Measurements from ENCODE around the gene MRPL24. TPM values are rescaled to one million over a fixed set of nuclear protein-coding genes. Genes with fewer than 3 reads are reported as not detected.

The MRPL24 gene
- polyA plus RNA-seq, 1 experiment = 65.5 TPM

- TF ChIP-seq, protein P1, sequence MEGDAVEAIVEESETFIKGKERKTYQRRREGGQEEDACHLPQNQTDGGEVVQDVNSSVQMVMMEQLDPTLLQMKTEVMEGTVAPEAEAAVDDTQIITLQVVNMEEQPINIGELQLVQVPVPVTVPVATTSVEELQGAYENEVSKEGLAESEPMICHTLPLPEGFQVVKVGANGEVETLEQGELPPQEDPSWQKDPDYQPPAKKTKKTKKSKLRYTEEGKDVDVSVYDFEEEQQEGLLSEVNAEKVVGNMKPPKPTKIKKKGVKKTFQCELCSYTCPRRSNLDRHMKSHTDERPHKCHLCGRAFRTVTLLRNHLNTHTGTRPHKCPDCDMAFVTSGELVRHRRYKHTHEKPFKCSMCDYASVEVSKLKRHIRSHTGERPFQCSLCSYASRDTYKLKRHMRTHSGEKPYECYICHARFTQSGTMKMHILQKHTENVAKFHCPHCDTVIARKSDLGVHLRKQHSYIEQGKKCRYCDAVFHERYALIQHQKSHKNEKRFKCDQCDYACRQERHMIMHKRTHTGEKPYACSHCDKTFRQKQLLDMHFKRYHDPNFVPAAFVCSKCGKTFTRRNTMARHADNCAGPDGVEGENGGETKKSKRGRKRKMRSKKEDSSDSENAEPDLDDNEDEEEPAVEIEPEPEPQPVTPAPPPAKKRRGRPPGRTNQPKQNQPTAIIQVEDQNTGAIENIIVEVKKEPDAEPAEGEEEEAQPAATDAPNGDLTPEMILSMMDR (IDR thresholded peaks at IDR 0.05; ENCODE audit: low read depth, low read length) = no peak
- POLR2A ChIA-PET = interaction anchor here (0.8 kb wide), 1 partner anchor 147 kb away, joined by 3 read pairs; no protein-coding TSS in a partner anchor
- Histone ChIP-seq H3K9me3 (ENCODE audit: control insufficient read depth, insufficient read depth, low read length) (no peaks in the 10 kb centered on the region), H3K4me3 (ENCODE audit: low read depth, low read length) (no peak overlapping the region), H3K27ac (ENCODE audit: low read depth, low read length) (no peak overlapping the region), H3K27me3 (ENCODE audit: control insufficient read depth, insufficient read depth, low read length) (no peaks in the 10 kb centered on the region)
- no peak for DNase-seq (ENCODE audit: low read depth, low spot score)
- CTCF ChIA-PET = interaction anchor here (0.7 to 13.7 kb wide), 4 partner anchors 8 to 24 kb away, joined by 3 to 233 read pairs (median 56); partner anchors contain the start of genes CRABP2, ISG20L2 and METTL25B
Observed at GRCh38 chr1:156714830-156715229, 26.1 kb downstream of the MRPL24 start.

DNA sequence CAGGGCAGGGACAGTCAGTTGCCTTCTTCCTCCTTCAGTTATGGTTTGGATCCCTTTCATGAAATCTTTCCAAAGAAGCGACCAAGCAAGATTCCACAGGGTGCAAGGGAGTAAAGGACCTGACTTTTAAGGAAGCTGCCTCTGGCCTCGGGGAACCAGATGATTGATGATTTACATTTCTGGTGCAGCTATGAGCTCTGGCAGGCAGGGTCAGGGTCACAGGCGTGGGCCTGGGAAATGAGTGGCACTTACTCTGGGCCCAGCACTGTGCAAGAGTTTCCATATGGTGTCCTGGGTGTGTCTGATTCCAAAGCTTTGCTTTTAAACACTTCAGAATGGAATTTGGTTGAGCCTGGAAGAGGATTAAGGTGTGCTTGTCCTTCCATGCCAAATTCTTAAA, 28.3 kb downstream of the MRPL24 start:
- Histone ChIP-seq H3K4me3 (ENCODE audit: low read depth, low read length) (no peak overlapping the region), H3K27ac (ENCODE audit: low read depth, low read length) (no peak overlapping the region), H3K9me3 (ENCODE audit: control insufficient read depth, insufficient read depth, low read length) (no peaks in the 10 kb centered on the region), H3K27me3 (ENCODE audit: control insufficient read depth, insufficient read depth, low read length) (no peaks in the 10 kb centered on the region)
- ChIA-PET POLR2A (interaction anchor here (0.6 to 1.6 kb wide), 2 partner anchors 18 to 28 kb away, joined by 4 to 5 read pairs; no protein-coding TSS in a partner anchor), CTCF (interaction anchor here (2.6 to 13.7 kb wide), 3 partner anchors 14 to 35 kb away, joined by 10 to 233 read pairs (median 88); partner anchors contain the start of genes ISG20L2, METTL25B and NES)
- no peak for DNase-seq (ENCODE audit: low read depth, low spot score)
- TF ChIP-seq, protein P1 (IDR thresholded peaks at IDR 0.05; ENCODE audit: low read depth, low read length) = no peak

GRCh38 chr1:156711011-156711817, 29.7 kb downstream of the MRPL24 start:
- TF ChIP-seq, protein P1 (IDR thresholded peaks at IDR 0.05; ENCODE audit: low read depth, low read length) = no peak
- DNase-seq (ENCODE audit: low read depth, low spot score) = no peak
- H3K4me3 ChIP-seq (ENCODE audit: low read depth, low read length) = no peak overlapping the region
- H3K9me3 ChIP-seq (ENCODE audit: control insufficient read depth, insufficient read depth, low read length) = no peaks in the 10 kb centered on the region
- CTCF ChIA-PET = interaction anchor here (0.5 to 13.7 kb wide), 8 partner anchors 11 to 93 kb away, joined by 3 to 233 read pairs (median 5); partner anchors contain the start of genes ISG20L2, METTL25B and NES
- no peak overlapping the region for H3K27ac ChIP-seq (ENCODE audit: low read depth, low read length)
- POLR2A ChIA-PET = interaction anchor here (0.8 to 1.6 kb wide), 2 partner anchors 22 to 38 kb away, joined by 3 read pairs; no protein-coding TSS in a partner anchor
- no peaks in the 10 kb centered on the region for H3K27me3 ChIP-seq (ENCODE audit: control insufficient read depth, insufficient read depth, low read length)

DNA sequence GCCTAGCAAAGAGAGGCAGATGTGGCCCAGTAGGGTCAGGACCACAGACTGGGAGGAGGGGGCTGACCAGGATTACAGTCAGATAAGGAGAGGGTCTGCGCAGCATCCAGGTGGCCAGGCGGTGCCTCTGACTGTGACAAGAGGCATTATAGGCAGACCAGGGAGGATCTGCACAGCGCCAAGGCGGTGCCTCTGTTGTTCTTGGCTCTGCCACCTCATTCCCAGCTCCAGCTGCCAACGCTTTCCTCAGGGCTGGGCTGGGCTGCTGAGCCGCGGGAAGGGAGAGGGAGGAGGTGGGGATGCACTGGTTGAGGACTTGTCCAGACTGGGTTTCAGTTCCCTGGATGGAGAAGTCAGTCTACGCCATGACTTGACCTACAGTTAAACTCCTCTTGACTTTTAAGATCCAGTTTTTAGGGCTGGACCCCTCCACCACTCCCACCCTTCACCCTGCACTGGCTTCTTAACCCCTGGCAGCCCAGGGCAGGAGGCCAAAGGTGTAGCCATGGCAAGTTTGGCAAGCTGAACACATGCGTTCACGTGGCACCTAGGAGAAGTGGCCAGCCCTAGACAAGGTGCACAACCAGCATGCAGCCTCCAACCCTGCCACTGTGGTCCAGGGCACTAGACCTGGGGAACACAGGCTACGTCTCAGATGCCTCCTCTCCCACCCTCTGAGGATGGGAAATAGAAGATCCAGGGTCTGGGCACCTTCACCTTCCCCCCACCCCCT, 31.0 kb downstream of the MRPL24 start:
- H3K9me3 ChIP-seq (ENCODE audit: control insufficient read depth, insufficient read depth, low read length) = no peaks in the 10 kb centered on the region
- ChIA-PET POLR2A (interaction anchor here (0.6 to 1.6 kb wide), 2 partner anchors 20 to 145 kb away, joined by 3 read pairs; no protein-coding TSS in a partner anchor), CTCF (interaction anchor here (0.6 to 13.7 kb wide), 7 partner anchors 12 to 219 kb away, joined by 3 to 233 read pairs (median 5); partner anchors contain the start of genes ISG20L2 and METTL25B)
- TF ChIP-seq, protein P1 (IDR thresholded peaks at IDR 0.05; ENCODE audit: low read depth, low read length) = no peak
- no peaks in the 10 kb centered on the region for H3K27me3 ChIP-seq (ENCODE audit: control insufficient read depth, insufficient read depth, low read length)
- H3K27ac ChIP-seq (ENCODE audit: low read depth, low read length) = no peak overlapping the region
- H3K4me3 ChIP-seq (ENCODE audit: low read depth, low read length) = no peak overlapping the region
- no peak for DNase-seq (ENCODE audit: low read depth, low spot score)

All from AG04450 (cell line).